ENCODE measurements around the gene PLEKHA4.

DNA sequence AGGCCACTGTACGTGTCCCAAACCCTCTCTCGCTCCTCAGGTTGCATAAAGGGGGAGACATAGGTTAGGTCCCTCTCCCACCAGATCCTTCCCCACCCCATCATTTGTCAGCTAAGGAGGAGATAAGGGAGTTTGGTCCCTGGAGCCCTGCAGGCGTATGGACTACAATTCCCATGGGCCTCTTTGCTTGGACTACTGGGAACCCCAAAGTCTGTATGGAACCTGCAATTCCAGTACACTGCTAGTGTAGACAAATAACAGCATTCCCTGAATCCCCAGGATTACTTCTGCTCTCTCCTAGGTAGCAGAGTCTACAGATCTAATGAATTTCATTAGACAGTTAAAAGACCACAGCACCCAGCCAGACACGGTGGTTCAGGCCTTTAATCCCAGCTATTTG lies 16.1 kb downstream of the PLEKHA4 start:
- TF ChIP-seq, protein P1, sequence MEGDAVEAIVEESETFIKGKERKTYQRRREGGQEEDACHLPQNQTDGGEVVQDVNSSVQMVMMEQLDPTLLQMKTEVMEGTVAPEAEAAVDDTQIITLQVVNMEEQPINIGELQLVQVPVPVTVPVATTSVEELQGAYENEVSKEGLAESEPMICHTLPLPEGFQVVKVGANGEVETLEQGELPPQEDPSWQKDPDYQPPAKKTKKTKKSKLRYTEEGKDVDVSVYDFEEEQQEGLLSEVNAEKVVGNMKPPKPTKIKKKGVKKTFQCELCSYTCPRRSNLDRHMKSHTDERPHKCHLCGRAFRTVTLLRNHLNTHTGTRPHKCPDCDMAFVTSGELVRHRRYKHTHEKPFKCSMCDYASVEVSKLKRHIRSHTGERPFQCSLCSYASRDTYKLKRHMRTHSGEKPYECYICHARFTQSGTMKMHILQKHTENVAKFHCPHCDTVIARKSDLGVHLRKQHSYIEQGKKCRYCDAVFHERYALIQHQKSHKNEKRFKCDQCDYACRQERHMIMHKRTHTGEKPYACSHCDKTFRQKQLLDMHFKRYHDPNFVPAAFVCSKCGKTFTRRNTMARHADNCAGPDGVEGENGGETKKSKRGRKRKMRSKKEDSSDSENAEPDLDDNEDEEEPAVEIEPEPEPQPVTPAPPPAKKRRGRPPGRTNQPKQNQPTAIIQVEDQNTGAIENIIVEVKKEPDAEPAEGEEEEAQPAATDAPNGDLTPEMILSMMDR (IDR thresholded peaks at IDR 0.05; ENCODE audit: low read depth, low read length, poor library complexity, severe bottlenecking): no peak
- TF ChIP-seq EZH2phosphoT487 (IDR thresholded peaks at IDR 0.05; ENCODE audit: borderline replicate concordance, low read length): no peak
